Measurements from ENCODE around the gene MB.
A peak's percentile ranks its signal among the peaks of the same experiment; 100 is the strongest.
"Not testable (repeated sequence)": the region's sequence is repeated elsewhere in the genome, so short reads cannot be mapped to it uniquely, and the experiment has no call there.

The MB gene

DNA sequence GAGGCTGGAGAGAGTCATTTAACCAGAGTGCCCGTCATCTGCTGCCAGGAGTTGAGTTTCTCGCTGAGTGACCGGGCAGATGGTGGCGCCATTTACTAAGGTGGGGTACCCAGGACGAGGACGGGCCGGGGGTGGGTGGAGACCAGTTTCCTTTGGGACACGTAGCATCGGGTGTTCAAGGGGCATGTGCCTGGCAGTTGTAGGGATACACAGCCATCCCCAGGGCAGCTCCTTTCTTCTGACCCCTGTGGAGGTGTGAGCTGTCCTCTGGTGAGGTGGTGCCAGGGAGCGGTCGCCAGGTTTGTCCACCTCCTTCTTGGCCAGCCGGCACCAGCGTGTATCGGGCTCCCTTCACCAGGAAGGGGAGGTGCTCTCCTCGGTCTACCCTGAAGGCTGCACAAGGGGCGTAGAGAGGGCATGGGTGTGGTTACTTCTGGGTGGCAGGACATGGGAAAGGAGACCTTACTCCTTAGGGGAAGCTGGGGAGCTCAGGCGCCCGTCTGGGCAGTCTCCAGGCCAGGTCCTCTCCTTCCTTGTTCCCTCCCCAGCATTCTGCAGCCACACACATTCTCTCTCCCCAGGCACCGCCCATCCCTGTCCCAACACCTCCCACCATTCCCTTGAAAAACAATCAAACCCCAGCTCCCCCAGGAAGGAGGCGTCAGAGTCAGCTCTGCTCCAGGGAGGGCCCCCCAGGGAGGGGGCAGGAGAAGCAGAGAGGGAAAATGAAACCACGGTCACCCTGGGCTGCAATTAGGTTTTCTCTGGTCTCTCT, 10.3 kb upstream of the MB start:
- H3K4me1 Mint-ChIP-seq = peaks cover 29% of the 10 kb centered on the region
- H3K27me3 Mint-ChIP-seq = peaks cover 1% of the 10 kb centered on the region
- peak overlapping the region; percentile 41 for H3K27ac Mint-ChIP-seq
- H3K36me3 Mint-ChIP-seq = peaks cover 2% of the 10 kb centered on the region
- H3K4me3 Mint-ChIP-seq = peak overlapping the region; percentile 73
- H3K9me3 Mint-ChIP-seq = no peaks in the 10 kb centered on the region

DNA sequence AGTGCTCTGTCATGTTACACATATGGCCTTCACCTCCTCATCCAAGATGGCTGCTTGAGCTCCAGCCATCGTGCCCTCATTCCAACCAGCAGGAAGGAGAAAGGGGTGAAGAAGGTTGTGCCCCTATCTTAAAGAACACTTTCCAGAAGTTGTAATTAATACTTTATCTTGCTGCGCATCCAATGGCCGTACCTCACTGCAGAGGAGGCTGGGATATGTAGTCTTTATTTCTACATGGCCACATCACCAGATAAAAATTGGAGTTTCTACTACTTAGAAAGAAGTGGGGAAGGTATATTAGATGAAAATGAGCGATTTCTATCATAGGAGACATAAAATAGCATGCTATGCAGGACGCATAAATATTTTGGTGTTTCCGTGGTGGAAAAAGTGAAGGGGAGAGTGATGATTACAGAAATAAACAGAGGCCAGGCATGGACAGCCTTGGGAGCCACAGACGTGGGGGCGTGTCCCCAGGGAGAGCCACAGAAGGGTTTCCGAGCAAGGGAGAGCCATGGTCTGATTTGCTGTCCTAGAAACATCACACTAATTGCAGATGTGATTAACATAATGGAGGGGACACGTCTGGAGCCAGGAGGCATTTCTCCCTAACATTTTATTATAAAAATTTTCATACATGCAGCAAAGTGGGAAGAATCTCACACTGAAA, 8.8 kb upstream of the MB start:
- Mint-ChIP-seq H3K36me3 (peaks cover 2% of the 10 kb centered on the region), H3K9me3 (no peaks in the 10 kb centered on the region), H3K27me3 (peaks cover 1% of the 10 kb centered on the region), H3K4me1 (peaks cover 29% of the 10 kb centered on the region), H3K4me3 (no peak overlapping the region), H3K27ac (no peak overlapping the region)

- no peaks in the 10 kb centered on the region for H3K9me3 Mint-ChIP-seq
- peaks cover 2% of the 10 kb centered on the region for H3K36me3 Mint-ChIP-seq
- H3K4me1 Mint-ChIP-seq = peaks cover 19% of the 10 kb centered on the region
- peaks cover 1% of the 10 kb centered on the region for H3K27me3 Mint-ChIP-seq
- H3K4me3 Mint-ChIP-seq = no peak overlapping the region
- H3K27ac Mint-ChIP-seq = no peak overlapping the region
Observed at GRCh38 chr22:35624547-35624946, 7.4 kb upstream of the MB start.

DNA sequence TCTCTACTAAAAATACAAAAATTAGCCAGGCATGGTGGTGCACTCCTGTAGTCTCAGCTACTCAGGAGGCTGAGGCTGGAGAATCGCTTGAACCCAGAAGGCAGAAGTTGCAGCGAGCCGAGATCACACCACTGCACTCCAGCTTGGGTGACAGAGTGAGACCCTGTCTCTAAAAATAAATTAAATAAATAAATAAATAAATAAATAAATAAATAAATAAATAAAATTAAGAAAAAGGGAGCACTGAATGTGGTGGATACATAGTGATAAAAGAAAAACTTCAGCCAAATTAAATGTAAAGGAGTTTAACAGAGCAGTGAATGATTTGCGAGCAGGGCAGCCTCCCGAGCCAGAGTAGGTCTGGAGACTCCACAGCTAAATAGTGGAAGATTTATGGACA, 6.8 kb upstream of the MB start:
- not testable (repeated sequence) for H3K27ac Mint-ChIP-seq, H3K27me3 Mint-ChIP-seq, H3K36me3 Mint-ChIP-seq, H3K4me3 Mint-ChIP-seq, H3K9me3 Mint-ChIP-seq
- H3K4me1 Mint-ChIP-seq = peaks cover 15% of the 10 kb centered on the region

- no peak overlapping the region for H3K27ac Mint-ChIP-seq
- H3K9me3 Mint-ChIP-seq = no peaks in the 10 kb centered on the region
Observed at GRCh38 chr22:35622191-35622913, 5.2 kb upstream of the MB start.

DNA sequence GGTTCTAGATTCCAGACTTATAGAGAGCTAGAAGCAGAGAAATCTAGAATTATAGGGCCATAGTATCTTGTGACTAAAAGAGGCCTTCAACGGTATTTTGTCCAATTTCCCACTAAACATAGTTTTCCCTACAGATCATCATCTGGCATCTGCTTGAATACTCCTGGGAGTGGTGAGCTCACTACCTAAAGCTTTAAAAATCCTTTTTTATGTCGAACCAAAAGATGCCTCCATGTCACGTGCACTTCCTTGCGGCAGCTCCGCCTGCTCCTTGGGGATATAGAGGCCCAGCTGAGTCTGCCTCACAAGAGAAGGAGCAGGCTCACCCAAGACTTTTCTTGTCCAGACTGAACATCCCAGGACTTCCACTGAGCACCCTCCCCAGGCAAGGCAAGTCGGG, 4.3 kb upstream of the MB start:
- Mint-ChIP-seq H3K27ac (no peak overlapping the region), H3K36me3 (no peaks in the 10 kb centered on the region), H3K9me3 (no peaks in the 10 kb centered on the region), H3K4me3 (no peak overlapping the region), H3K4me1 (peaks cover 4% of the 10 kb centered on the region), H3K27me3 (peaks cover 1% of the 10 kb centered on the region)

More at GRCh38 chr22:35622191-35622913, 5.2 kb upstream of the MB start:
- Mint-ChIP-seq H3K27me3 (peaks cover 1% of the 10 kb centered on the region), H3K36me3 (no peaks in the 10 kb centered on the region), H3K4me3 (no peak overlapping the region), H3K4me1 (peaks cover 9% of the 10 kb centered on the region)

- Mint-ChIP-seq H3K27ac (no peak overlapping the region), H3K9me3 (no peaks in the 10 kb centered on the region)
Observed at GRCh38 chr22:35620624-35621251, 3.6 kb upstream of the MB start.

DNA sequence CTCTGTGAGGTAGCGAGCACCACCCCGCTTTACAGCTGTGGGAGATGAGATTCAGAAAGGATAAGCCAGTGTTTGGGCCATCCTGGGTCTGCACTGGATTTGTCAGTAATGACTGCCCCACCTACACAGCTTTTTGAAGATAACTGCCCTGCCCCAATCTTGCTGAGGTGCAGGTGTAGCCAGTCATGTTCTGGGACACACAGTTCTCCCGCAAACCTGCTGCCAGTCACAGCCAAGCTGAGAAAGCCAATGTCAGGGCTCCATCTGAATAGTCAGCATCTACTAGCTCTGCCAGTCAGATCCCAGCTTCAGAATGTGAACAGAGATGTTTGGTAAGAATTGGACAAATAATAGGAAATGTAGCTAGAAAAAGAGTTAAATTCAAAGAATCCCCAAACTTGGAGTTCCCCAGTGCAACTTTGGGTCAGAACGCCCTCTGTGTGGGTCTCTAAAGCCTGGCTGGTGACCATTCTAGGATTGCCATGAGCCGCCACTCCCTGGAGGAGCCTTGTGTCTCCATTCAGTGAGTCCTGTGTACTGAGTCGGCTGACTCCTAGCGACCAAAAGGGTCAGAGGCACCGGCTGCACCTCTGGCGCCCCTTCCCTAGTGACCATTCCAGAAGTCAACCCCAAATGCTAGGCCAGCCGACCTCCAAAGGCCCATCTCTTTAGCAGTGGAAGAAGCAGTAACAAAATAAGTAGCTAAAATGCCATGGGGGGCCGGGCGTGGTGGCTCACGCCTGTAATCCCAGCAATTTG, 2.4 kb upstream of the MB start:
- no peak overlapping the region for H3K27ac Mint-ChIP-seq
- no peaks in the 10 kb centered on the region for H3K36me3 Mint-ChIP-seq

More at GRCh38 chr22:35620624-35621251, 3.6 kb upstream of the MB start:
- H3K27me3 Mint-ChIP-seq = peaks cover 1% of the 10 kb centered on the region
- no peaks in the 10 kb centered on the region for H3K36me3 Mint-ChIP-seq
- H3K4me3 Mint-ChIP-seq = no peak overlapping the region
- H3K4me1 Mint-ChIP-seq = peaks cover 4% of the 10 kb centered on the region

GRCh38 chr22:35618427-35619223, 1.5 kb upstream of the MB start:
- H3K9me3 Mint-ChIP-seq = no peaks in the 10 kb centered on the region
- H3K27me3 Mint-ChIP-seq = no peaks in the 10 kb centered on the region
- H3K36me3 Mint-ChIP-seq = no peaks in the 10 kb centered on the region
- H3K4me1 Mint-ChIP-seq = peaks cover 4% of the 10 kb centered on the region
- no peak overlapping the region for H3K27ac Mint-ChIP-seq
- H3K4me3 Mint-ChIP-seq = no peak overlapping the region

More for the DNA sequence above, 2.4 kb upstream of the MB start:
- Mint-ChIP-seq H3K4me3 (no peak overlapping the region), H3K27me3 (no peaks in the 10 kb centered on the region), H3K9me3 (no peaks in the 10 kb centered on the region), H3K4me1 (peaks cover 4% of the 10 kb centered on the region)

DNA sequence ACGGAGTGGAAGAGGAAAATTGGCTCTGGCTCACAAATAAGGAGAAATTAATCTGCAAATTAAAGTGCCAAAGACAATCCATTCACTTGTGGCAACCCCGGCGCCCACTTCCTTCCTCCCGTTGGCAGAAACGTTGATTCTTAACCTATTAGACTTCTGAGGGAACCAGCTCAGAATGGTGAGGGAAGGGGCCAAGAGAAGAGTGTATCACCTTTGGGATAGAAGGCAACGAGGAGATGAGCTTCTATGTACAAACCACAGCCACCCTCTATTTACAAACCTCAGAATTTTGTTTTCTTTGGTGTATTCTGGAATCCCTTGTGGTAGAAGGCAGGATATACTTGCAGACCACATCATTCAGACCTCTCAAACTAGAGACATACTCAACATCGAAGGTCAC, 1.1 kb downstream of the MB start:
- Mint-ChIP-seq H3K27me3 (no peaks in the 10 kb centered on the region), H3K4me3 (no peak overlapping the region), H3K27ac (no peak overlapping the region), H3K4me1 (no peaks in the 10 kb centered on the region), H3K36me3 (no peaks in the 10 kb centered on the region), H3K9me3 (no peaks in the 10 kb centered on the region)

DNA sequence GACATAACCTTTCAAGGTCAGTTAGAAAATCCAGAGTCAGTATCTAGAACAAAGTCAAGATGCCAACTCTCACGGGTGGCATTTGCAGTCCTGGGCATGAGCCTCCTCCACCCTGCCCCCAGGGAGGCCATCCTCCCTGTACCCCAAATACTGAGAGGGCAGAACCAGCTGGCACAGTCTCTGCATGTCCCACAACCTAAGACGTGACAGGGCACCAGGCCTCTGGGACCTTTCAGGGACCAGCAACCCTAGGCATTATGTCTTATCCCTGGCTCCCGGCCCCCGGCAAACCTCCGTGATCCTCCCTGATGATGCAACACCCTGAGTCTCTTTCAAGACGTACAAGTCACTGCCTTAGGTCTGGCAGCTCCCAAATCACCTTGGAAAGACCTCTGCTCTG, 2.0 kb downstream of the MB start:
- Mint-ChIP-seq H3K27ac (no peak overlapping the region), H3K36me3 (no peaks in the 10 kb centered on the region), H3K9me3 (no peaks in the 10 kb centered on the region), H3K4me3 (no peak overlapping the region), H3K27me3 (no peaks in the 10 kb centered on the region), H3K4me1 (no peaks in the 10 kb centered on the region)

DNA sequence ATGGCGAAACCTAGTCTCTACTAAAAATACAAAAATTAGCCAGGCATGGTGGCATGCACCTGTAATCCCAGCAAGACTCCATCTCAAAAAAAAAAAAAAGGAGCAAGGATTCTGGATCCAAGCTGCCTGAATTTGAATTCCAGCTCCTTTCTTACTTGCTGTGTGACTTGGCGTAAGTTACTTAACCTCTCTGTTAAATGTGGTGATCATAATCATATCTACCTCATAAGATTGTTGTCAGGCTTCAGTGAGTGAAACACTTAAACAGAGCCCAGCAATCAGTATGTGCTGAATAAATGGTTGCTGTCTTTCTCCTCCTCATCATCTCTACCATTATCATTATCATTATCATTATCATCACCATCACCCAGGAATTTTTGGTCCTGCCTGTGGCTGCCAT, 2.7 kb downstream of the MB start:
- Mint-ChIP-seq H3K4me3 (no peak overlapping the region), H3K9me3 (no peaks in the 10 kb centered on the region), H3K4me1 (no peaks in the 10 kb centered on the region), H3K27me3 (no peaks in the 10 kb centered on the region), H3K27ac (no peak overlapping the region), H3K36me3 (no peaks in the 10 kb centered on the region)

DNA sequence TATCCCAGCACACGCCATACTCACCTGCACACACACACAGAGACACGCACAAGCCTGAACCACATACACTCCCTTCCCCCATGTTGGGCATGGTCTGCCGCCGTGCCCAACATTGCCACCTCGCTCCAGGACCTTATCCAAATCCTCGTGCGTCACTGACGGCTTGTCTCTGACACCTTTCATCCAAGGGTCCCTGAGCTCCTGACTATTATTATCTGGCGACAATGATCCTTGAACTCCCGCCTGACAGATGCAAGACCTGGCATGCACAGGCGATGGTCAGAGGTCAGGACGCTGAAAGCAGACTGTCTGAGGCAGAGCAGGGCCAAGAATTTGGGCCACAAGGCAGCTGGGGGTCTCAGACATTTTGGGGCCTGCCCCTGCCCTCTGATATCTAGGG, 4.2 kb downstream of the MB start:
- Mint-ChIP-seq H3K27me3 (no peaks in the 10 kb centered on the region), H3K4me1 (no peaks in the 10 kb centered on the region), H3K9me3 (no peaks in the 10 kb centered on the region), H3K36me3 (no peaks in the 10 kb centered on the region), H3K27ac (no peak overlapping the region), H3K4me3 (no peak overlapping the region)

DNA sequence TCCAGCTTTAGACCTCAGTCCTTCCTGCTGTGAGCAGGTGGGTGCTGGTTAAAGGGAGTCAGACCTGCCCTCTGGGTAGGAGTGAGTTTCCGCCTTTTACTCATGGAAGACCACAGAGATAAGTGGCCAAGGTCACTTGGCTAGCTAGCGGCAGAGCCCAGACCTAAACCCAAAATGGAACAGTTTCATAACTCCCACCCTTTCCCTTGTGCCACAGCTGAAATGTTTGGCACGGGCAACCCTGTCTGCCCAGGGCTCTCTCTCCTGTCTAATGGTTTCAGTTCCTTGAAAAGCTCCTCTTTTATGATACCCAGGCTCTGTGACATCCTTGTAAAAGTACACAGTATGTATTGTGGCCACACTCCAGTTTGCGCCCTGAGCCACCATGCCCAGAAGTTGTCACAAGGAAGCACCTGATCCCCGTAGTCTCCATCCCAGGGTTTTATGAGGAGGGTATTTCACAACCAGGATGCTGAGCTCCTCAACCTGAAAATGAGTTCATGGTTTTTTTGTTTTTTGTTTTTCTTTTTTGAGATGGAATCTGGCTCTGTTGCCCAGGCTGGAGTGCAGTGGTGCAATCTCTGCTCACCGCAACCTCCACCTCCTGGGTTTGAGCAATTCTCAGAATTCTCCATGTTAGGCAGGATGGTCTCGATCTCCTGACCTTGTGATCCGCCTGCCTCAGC, 5.1 kb downstream of the MB start:
- Mint-ChIP-seq H3K27me3 (no peaks in the 10 kb centered on the region), H3K9me3 (no peaks in the 10 kb centered on the region), H3K36me3 (no peaks in the 10 kb centered on the region), H3K27ac (no peak overlapping the region), H3K4me1 (no peaks in the 10 kb centered on the region), H3K4me3 (no peak overlapping the region)

Measured in activated naive CD4-positive, alpha-beta T cell treated with anti-CD3 and anti-CD28 coated beads, Interleukin-2, amount 50 U/mL, for 24 hours (primary cell).